Liver (tissue), 9 donors: Measurements from ENCODE around the gene VAPA. TPM values are rescaled to one million over a fixed set of nuclear protein-coding genes. Genes with fewer than 3 reads are reported as not detected.

Experiments
- DNase-seq: peaks from one replicate; pipeline ENCODE4 v3.0.0-alpha.2; 2017; ENCODE audit warnings: low spot score
- H3K27ac ChIP-seq, 2 donors: one replicate each; pipeline ENCODE4 v1.7.0; 2013; ENCODE audit warnings: inconsistent platforms in 2 of 2, low read length in 2 of 2, control low read depth in 1 of 2, low read depth in 1 of 2, mild to moderate bottlenecking in 1 of 2
- H3K27me3 ChIP-seq, 4 donors: one replicate each; pipeline versions ENCODE4 v1.6.1 to v1.7.0; 2013; ENCODE audit warnings: low read length in 3 of 4, inconsistent platforms in 1 of 4, mild to moderate bottlenecking in 1 of 4, moderate library complexity in 1 of 4; ENCODE audit not compliant: control insufficient read depth in 4 of 4, insufficient read depth in 4 of 4
- H3K36me3 ChIP-seq, 4 donors: one replicate each; pipeline versions ENCODE4 v1.6.1 to v1.7.0; 2013; ENCODE audit warnings: low read length in 3 of 4, mild to moderate bottlenecking in 3 of 4, low read depth in 1 of 4, moderate library complexity in 1 of 4; ENCODE audit not compliant: control insufficient read depth in 4 of 4, insufficient read depth in 3 of 4
- H3K4me1 ChIP-seq, 4 donors: one replicate each; pipeline versions ENCODE4 v1.6.1 to v1.7.0; 2013; ENCODE audit warnings: low read length in 3 of 4, mild to moderate bottlenecking in 3 of 4, moderate library complexity in 1 of 4; ENCODE audit not compliant: control insufficient read depth in 4 of 4, insufficient read depth in 4 of 4
- H3K4me3 ChIP-seq, 3 donors: one replicate each; pipeline versions ENCODE4 v1.6.1 to v1.7.0; 2013; ENCODE audit warnings: low read length in 3 of 3, control low read depth in 1 of 3, low read depth in 1 of 3, mild to moderate bottlenecking in 1 of 3
- H3K9ac ChIP-seq, 2 donors: one replicate each; pipeline ENCODE4 v1.7.0; 2013; ENCODE audit warnings: low read length in 2 of 2, mild to moderate bottlenecking in 2 of 2, moderate library complexity in 2 of 2, control low read depth in 1 of 2, low read depth in 1 of 2
- H3K9me3 ChIP-seq, 4 donors: one replicate each; pipeline versions ENCODE4 v1.6.1 to v1.7.0; 2013; ENCODE audit warnings: low read length in 3 of 4; ENCODE audit not compliant: control insufficient read depth in 4 of 4
- EGR1 ChIP-seq, 2 donors: IDR thresholded peaks; 2 replicates each; pipeline ENCODE4 v1.6.1; 2016 to 2018; ENCODE audit warnings: antibody characterized with exemption in 2 of 2, low read depth in 2 of 2
- FOXA1 ChIP-seq: IDR thresholded peaks from 2 replicates; pipeline ENCODE4 v1.6.1; 2016; ENCODE audit warnings: antibody characterized with exemption
- GABPA ChIP-seq, 2 donors: IDR thresholded peaks in 1 of 2; conservative IDR thresholded peaks in 1 of 2; 2 replicates each; pipeline ENCODE4 v1.6.1; 2016; ENCODE audit warnings: antibody characterized with exemption in 2 of 2, mild to moderate bottlenecking in 1 of 2, moderate library complexity in 1 of 2
- HNF4G ChIP-seq: IDR thresholded peaks from 2 replicates; pipeline ENCODE4 v1.6.1; 2016; ENCODE audit warnings: antibody characterized with exemption
- JUND ChIP-seq, 2 donors: IDR thresholded peaks; 2 replicates each; pipeline ENCODE4 v1.6.1; 2016; ENCODE audit warnings: antibody characterized with exemption in 2 of 2
- NR2F2 ChIP-seq: IDR thresholded peaks from 2 replicates; pipeline ENCODE4 v1.6.1; 2016; ENCODE audit warnings: antibody characterized with exemption
- RAD21 ChIP-seq, 2 donors: IDR thresholded peaks; 2 replicates each; pipeline ENCODE4 v1.6.1; 2016; ENCODE audit warnings: antibody characterized with exemption in 2 of 2, mild to moderate bottlenecking in 2 of 2
- RXRA ChIP-seq, 2 donors: IDR thresholded peaks; 2 replicates each; pipeline ENCODE4 v1.6.1; 2017 to 2018; ENCODE audit warnings: antibody characterized with exemption in 2 of 2, mild to moderate bottlenecking in 1 of 2
- SP1 ChIP-seq: IDR thresholded peaks from 2 replicates; pipeline ENCODE4 v1.6.1; 2018; ENCODE audit warnings: antibody characterized with exemption, mild to moderate bottlenecking
- TAF1 ChIP-seq: conservative IDR thresholded peaks from 2 replicates; pipeline ENCODE4 v1.6.1; 2016; ENCODE audit warnings: antibody characterized with exemption, mild to moderate bottlenecking
- YY1 ChIP-seq: IDR thresholded peaks from 2 replicates; pipeline ENCODE4 v1.6.1; 2016; ENCODE audit warnings: antibody characterized with exemption, mild to moderate bottlenecking
- WGBS: extraction: QIAGEN DNeasy Blood & Tissue Kit; methylation state at CpG from one replicate; pipeline ENCODE4 v1.1.7; 2013; 5-methylcytosine and 5-hydroxymethylcytosine counted together
- polyA plus RNA-seq, 2 donors: library from polyadenylated mRNA; stranded (reverse) in 1 of 2; unstranded in 1 of 2; fragments of 200-250 nt in 1 of 2; fragments of >200 nt in 1 of 2; fragmentation: Nextera tagmentation in 1 of 2; extraction: Ambion mirVana in 1 of 2; gene quantifications; one replicate each; pipeline versions ENCODE4 v1.2.1 to v1.2.3, GENCODE V29; 2013 to 2015
- total RNA-seq, 2 donors: library from RNA; depleted of rRNA; stranded (reverse); fragments of >200 nt; gene quantifications; one replicate each; pipeline ENCODE4 v1.2.3, GENCODE V29; 2014
- TF ChIP-seq, protein P1 (sequence below): IDR thresholded peaks from 2 replicates; pipeline ENCODE4 v1.6.1; 2016; ENCODE audit warnings: antibody characterized with exemption
- TF ChIP-seq, protein P2 (sequence below): IDR thresholded peaks from 2 replicates; pipeline ENCODE4 v1.6.1; 2016; ENCODE audit warnings: antibody characterized with exemption
- TF ChIP-seq, protein P3 (sequence below): IDR thresholded peaks from 2 replicates; pipeline ENCODE4 v1.6.1; 2016; ENCODE audit warnings: antibody characterized with exemption, mild to moderate bottlenecking
- TF ChIP-seq, protein P4 (sequence below): IDR thresholded peaks from 2 replicates; pipeline ENCODE4 v1.6.1; 2016; ENCODE audit warnings: antibody characterized with exemption
- donor health status: healthy.
- donor health status: healthy.
- donor health status: healthy.
- donor health status: healthy.
- donor health status: healthy.

Gene VAPA
- total and polyA plus RNA-seq, 4 donors = 80.7 to 114 (median 91.0) TPM

DNA sequence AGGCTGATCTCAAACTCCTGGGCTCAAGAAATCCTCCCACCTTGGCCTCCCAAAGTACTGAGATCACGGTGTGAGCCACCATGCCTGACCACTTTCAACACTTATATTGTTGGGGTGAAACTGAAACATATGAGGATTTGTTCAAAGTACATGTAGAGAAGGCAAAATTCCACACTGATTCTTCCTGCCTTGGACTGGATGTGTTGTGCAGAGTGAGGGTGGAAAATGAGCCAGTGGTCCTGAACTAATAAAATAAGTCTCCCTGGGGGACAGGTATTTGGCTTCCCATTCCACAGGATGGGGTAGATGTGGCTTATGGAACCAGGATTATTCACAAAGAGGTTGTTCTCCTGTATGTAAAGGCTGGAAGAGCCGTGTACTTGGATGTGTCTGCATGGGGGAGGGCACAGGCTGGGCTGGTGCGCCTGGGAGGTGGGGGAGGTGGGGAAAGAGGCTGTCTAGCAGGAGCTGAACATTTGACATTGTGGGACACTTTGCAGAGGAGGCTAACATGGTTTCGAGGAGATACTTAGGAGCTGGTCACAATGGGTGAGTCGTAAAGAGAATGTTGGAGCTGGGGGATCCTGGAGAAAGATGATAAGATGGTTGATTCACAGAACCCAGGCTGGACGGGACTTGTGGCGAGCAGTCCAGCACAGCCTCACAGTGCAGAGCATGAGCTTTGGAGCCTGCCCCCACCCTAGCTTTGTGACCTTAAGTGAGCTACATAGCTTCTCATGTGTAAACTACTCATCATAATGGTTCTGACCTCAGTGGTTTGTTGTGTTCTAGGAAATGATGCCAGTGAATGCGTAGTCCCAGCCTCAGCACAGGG, 28.4 kb upstream of the VAPA start, which contains the start of gene TXNDC2 (continued):
- TF ChIP-seq, protein P1, sequence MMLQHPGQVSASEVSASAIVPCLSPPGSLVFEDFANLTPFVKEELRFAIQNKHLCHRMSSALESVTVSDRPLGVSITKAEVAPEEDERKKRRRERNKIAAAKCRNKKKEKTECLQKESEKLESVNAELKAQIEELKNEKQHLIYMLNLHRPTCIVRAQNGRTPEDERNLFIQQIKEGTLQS = no peak
- TF ChIP-seq HNF4G (no peak), NR2F2 (no peak), JUND (IDR thresholded peaks at IDR 0.05) (no peak), EGR1 (IDR thresholded peaks at IDR 0.05; ENCODE audit: low read depth in 2 of 2) (no peak), YY1 (no peak), TAF1 (no peak)

- TF ChIP-seq GABPA (IDR thresholded peaks at IDR 0.05 in 1 of 2, conservative IDR thresholded peaks at IDR 0.05 in 1 of 2) (no peak), EGR1 (IDR thresholded peaks at IDR 0.05; ENCODE audit: low read depth in 2 of 2) (no peak), RAD21 (IDR thresholded peaks at IDR 0.05) (no peak), HNF4G (no peak)
- TF ChIP-seq, protein P1 = no peak
- H3K9ac ChIP-seq = no peak overlapping the region
Observed at GRCh38 chr18:9886005-9886348, 27.8 kb upstream of the VAPA start.

GRCh38 chr18:9887992-9888391, 25.8 kb upstream of the VAPA start:
- no peaks in the 10 kb centered on the region for H3K36me3 ChIP-seq
- no peaks in the 10 kb centered on the region for H3K9me3 ChIP-seq
- no peaks in the 10 kb centered on the region for H3K27me3 ChIP-seq
- no peak overlapping the region for H3K27ac ChIP-seq
- no peaks in the 10 kb centered on the region for H3K4me1 ChIP-seq
- no peak overlapping the region for H3K9ac ChIP-seq
- TF ChIP-seq, protein P1 = no peak
- TF ChIP-seq EGR1 (IDR thresholded peaks at IDR 0.05; ENCODE audit: low read depth in 2 of 2) = no peak
- TF ChIP-seq FOXA1 = no peak
- TF ChIP-seq, protein P2, sequence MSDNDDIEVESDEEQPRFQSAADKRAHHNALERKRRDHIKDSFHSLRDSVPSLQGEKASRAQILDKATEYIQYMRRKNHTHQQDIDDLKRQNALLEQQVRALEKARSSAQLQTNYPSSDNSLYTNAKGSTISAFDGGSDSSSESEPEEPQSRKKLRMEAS = no peak
- TF ChIP-seq, protein P3, sequence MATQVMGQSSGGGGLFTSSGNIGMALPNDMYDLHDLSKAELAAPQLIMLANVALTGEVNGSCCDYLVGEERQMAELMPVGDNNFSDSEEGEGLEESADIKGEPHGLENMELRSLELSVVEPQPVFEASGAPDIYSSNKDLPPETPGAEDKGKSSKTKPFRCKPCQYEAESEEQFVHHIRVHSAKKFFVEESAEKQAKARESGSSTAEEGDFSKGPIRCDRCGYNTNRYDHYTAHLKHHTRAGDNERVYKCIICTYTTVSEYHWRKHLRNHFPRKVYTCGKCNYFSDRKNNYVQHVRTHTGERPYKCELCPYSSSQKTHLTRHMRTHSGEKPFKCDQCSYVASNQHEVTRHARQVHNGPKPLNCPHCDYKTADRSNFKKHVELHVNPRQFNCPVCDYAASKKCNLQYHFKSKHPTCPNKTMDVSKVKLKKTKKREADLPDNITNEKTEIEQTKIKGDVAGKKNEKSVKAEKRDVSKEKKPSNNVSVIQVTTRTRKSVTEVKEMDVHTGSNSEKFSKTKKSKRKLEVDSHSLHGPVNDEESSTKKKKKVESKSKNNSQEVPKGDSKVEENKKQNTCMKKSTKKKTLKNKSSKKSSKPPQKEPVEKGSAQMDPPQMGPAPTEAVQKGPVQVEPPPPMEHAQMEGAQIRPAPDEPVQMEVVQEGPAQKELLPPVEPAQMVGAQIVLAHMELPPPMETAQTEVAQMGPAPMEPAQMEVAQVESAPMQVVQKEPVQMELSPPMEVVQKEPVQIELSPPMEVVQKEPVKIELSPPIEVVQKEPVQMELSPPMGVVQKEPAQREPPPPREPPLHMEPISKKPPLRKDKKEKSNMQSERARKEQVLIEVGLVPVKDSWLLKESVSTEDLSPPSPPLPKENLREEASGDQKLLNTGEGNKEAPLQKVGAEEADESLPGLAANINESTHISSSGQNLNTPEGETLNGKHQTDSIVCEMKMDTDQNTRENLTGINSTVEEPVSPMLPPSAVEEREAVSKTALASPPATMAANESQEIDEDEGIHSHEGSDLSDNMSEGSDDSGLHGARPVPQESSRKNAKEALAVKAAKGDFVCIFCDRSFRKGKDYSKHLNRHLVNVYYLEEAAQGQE = no peak
- TF ChIP-seq, protein P4, sequence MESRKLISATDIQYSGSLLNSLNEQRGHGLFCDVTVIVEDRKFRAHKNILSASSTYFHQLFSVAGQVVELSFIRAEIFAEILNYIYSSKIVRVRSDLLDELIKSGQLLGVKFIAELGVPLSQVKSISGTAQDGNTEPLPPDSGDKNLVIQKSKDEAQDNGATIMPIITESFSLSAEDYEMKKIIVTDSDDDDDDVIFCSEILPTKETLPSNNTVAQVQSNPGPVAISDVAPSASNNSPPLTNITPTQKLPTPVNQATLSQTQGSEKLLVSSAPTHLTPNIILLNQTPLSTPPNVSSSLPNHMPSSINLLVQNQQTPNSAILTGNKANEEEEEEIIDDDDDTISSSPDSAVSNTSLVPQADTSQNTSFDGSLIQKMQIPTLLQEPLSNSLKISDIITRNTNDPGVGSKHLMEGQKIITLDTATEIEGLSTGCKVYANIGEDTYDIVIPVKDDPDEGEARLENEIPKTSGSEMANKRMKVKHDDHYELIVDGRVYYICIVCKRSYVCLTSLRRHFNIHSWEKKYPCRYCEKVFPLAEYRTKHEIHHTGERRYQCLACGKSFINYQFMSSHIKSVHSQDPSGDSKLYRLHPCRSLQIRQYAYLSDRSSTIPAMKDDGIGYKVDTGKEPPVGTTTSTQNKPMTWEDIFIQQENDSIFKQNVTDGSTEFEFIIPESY = no peak
- TF ChIP-seq GABPA (IDR thresholded peaks at IDR 0.05 in 1 of 2, conservative IDR thresholded peaks at IDR 0.05 in 1 of 2) = no peak
- no peak for TF ChIP-seq SP1
- TF ChIP-seq RAD21 (IDR thresholded peaks at IDR 0.05) = no peak
- TF ChIP-seq HNF4G = no peak
- TF ChIP-seq RXRA (IDR thresholded peaks at IDR 0.05) = no peak
- TF ChIP-seq JUND (IDR thresholded peaks at IDR 0.05) = no peak
- TF ChIP-seq YY1 = no peak
- 96% methylated on average over 5 of the region's 5 CpGs for WGBS
- no peak overlapping the region for H3K4me3 ChIP-seq
- DNase-seq = no peak

More at GRCh38 chr18:9886005-9886348, 27.8 kb upstream of the VAPA start:
- H3K4me1 ChIP-seq = no peaks in the 10 kb centered on the region
- no peaks in the 10 kb centered on the region for H3K9me3 ChIP-seq
- 95% methylated on average over 3 of the region's 3 CpGs for WGBS
- H3K27me3 ChIP-seq = no peaks in the 10 kb centered on the region
- no peak for DNase-seq
- no peak overlapping the region for H3K27ac ChIP-seq
- no peak overlapping the region for H3K4me3 ChIP-seq
- no peaks in the 10 kb centered on the region for H3K36me3 ChIP-seq
